ENCODE data around the gene ETFA.
"Not testable (repeated sequence)": the region's sequence is repeated elsewhere in the genome, so short reads cannot be mapped to it uniquely, and the experiment has no call there.

ETFA gene

GRCh38 chr15:76270876-76271275 is 40.4 kb downstream of the ETFA start:
- no peak for DNase-seq (ENCODE audit: low spot score)

GRCh38 chr15:76267077-76267476 is 44.2 kb downstream of the ETFA start:
- no peak for DNase-seq (ENCODE audit: low spot score)

DNA sequence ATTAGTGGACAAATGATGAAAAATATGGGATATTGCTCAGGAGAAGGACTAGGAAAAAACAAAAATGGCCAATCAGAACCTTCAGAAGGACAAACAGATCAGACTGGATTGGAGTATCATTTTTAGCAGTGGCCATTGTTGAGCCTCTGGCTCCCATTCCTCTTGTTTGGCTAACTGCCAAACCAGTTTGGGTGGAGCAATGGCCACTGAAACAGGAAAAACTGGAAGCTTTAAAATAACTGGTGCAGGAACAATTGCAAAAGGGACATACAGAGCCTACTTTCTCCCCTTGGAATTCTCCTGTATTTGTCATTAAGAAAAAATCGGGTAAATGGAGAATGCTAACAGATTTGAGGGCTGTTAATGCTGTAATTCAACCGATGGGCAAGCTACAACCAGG is 45.5 kb downstream of the ETFA start:
- not testable (repeated sequence) for DNase-seq (ENCODE audit: low spot score)

DNA sequence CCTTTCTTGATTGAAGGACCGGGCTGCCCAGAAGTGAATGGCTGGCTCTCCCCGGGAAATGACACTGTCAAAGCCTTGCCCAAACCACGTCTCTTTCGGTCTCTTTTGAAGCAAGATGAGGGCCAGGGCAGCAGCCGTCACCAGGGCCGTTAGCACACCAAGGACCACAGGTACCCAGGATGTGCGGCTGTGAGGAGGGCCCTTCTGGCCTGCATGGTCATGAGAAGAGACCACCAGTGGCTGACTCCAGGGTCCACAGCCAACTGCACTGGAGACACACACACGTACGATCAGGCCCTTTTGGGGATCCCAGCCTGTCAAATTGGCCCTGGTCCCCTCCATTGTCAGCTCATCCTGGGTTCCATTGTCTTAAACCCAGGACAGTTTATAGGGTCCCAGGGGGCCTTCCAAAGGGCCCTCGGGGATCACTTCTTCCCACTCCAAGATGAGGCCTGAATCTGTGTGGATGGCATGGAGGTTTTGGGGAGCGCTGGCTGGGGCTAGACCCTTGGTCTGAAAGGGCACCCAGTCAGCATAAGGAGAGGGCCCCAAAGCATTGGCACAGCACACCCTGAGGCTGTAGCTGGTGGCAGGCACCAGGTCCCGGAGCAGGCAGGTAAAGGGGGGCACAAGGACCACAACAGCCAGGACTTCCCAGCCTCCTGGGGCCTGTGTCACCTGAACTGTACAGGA is 50.9 kb downstream of the ETFA start:
- no peak for DNase-seq (ENCODE audit: low spot score)

- DNase-seq (ENCODE audit: low spot score) = no peak
Measured at GRCh38 chr15:76259392-76259791, 51.9 kb downstream of the ETFA start.

- no peak for DNase-seq (ENCODE audit: low spot score)
Measured at GRCh38 chr15:76258460-76258859, 52.8 kb downstream of the ETFA start.

- no peak for DNase-seq (ENCODE audit: low spot score)
Measured at GRCh38 chr15:76253691-76254473, 57.4 kb downstream of the ETFA start.

GRCh38 chr15:76252249-76252648 is 59.0 kb downstream of the ETFA start:
- no peak for DNase-seq (ENCODE audit: low spot score)

DNA sequence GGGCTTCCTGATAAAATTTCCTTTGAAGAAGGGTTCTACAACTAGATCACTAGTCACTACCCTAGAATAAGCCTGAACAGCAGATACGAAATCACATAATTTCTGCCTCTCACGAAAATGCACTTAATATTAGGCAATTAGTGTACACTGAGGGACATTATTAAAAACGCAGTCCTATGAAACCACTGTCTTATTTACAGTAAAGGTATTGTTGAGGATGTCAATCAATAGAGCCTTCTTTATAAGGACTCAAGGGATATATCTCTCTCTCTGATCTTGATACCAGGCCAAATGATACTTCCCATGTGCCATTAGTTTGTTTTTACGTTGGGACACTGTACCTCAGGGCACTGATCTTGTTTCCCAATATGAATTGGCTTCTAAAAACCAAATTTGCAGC is 59.6 kb downstream of the ETFA start:
- no peak for DNase-seq (ENCODE audit: low spot score)

DNA sequence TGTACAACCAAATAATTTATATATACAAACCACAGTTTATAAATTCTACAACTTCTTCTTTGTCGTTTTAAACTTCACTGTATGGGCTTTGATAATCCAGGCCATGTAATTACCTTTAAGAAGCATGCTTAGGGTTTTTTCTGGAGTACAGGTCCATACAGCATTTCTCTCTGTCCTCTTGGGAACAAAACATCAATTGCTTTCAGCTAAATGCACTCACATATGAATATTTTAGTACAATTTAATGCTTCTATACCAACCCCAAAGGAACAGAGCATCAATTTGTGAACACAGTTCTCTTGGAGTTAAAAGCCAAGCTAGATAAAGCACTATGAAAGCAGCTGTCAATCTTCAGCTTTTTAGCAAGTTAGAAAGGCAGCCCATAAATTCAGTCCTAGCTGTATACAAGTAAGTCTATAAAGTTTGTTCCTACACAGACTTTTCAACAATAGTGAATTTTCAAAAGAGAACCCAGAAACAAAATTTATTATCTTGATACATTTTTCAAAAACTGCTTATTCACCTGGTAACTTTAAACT is 66.1 kb downstream of the ETFA start:
- DNase-seq (ENCODE audit: low spot score) = no peak

- no peak for DNase-seq (ENCODE audit: low spot score)
Measured at GRCh38 chr15:76239786-76240185, 71.5 kb downstream of the ETFA start.

GRCh38 chr15:76236350-76236749 is 74.9 kb downstream of the ETFA start:
- no peak for DNase-seq (ENCODE audit: low spot score)

GRCh38 chr15:76235186-76235826 is 76.0 kb downstream of the ETFA start:
- DNase-seq (ENCODE audit: low spot score) = peak; percentile 70

- no peak for DNase-seq (ENCODE audit: low spot score)
Measured at GRCh38 chr15:76234337-76234889, 76.9 kb downstream of the ETFA start.

DNA sequence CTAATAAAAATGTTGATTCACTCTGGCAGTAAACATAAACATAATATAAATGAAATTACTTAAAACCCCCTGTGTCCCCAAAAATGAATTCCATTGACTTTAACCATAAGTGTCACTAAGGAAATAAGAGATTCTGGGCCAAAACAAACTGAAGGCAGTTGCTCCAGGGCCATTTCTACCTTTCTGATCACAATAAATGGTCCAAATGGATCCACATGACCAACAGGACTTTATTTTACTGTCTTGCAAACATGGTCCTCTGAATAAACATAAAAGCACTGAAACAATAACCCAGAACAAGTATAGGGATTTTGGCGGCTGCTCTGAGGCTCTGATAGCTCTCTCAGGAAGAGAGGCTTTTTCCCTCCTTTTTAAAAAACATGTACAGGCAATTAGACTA is 77.3 kb downstream of the ETFA start:
- DNase-seq (ENCODE audit: low spot score) = no peak

GRCh38 chr15:76229266-76229665 is 82.0 kb downstream of the ETFA start:
- DNase-seq (ENCODE audit: low spot score) = no peak

DNA sequence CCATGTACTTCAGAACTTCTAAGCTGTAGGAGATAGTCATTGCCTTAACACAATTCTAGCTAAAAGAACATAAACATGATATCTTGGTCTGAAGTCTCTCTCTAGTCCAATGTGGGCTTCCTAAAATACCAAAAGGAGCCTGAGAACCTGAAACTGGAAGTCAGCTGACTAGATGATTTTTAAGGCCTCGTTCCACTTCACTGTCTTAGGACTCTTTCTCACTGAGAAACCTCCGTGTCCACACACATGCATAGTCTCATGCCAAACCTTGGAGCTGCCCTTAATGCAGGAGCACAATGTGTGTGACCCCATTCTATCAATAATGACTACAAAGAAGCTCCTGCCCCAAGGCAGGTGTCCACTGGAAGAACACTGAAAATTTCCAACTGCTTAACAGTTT is 87.7 kb downstream of the ETFA start:
- no peak for DNase-seq (ENCODE audit: low spot score)

- no peak for DNase-seq (ENCODE audit: low spot score)
Measured at GRCh38 chr15:76222159-76222558, 89.1 kb downstream of the ETFA start.

DNA sequence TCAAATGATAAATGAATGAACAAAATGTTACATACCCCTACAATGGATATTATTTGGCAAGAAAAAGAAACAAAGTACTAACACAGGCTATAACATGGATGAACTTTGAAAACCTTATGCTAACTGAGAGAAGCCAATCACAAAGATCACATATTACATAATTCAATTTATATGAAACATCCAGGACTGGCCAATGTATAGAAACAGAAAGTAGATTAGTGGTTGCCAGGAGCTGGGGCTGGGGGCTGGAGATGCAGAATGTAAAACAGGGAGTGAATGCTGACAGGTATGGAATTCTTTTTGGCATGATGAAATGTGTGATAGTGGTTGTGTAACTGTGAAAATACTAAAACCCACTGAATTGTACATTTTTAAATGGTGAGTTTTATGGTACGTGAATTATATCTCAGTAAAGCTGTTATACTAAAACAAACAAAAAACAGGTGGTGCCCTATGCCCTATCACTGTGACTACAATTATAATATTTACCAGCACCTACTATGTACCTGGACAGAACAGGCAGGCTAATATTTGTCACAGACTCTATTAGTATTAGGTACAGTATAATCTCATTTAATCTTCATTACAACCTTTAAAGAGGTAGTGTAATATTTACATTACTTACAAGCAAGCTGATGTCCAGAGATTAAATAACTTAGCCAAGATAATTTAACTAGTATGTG is 90.0 kb downstream of the ETFA start:
- DNase-seq (ENCODE audit: low spot score) = no peak

DNA sequence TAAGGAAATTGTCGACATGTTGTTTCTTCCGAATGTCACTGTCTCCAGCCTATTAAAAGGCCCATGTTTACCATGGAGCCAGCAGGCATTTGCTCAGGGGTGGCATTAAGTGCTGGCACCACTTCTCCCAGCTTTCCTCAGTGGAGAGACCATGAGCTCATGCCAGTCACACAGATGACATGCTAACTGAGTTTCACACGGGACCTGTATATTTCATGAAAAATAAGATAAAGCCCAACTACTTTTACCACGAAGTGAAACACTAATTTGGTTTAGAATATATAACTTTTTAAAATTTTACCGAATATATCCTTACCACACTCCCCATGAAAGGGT is 93.4 kb downstream of the ETFA start:
- no peak for DNase-seq (ENCODE audit: low spot score)

GRCh38 chr15:76217029-76217881 is 94.0 kb downstream of the ETFA start:
- no peak for DNase-seq (ENCODE audit: low spot score)

All from SW480 (cell line).